HuH-7 (cell line): ENCODE results near the gene TMEM219.
A peak's percentile ranks its signal among the peaks of the same experiment; 100 is the strongest.

Experiments used
- DNase-seq: peaks from one replicate; pipeline ENCODE4 v3.0.0; 2011; ENCODE audit warnings: low spot score

Gene TMEM219

GRCh38 chr16:29995324-29995910 lies 33.5 kb downstream of the TMEM219 start, which contains the start of gene HIRIP3:
HIRIP3 (minus strand) TSS chr16:29995617; CDS start chr16:29995605, 12 bp downstream.
- peak; percentile 94 for DNase-seq

GRCh38 chr16:29995911-29996765 lies 34.3 kb downstream of the TMEM219 start, which contains the start of gene INO80E:
INO80E (plus strand) TSS chr16:29996241; CDS start chr16:29996311, 70 bp downstream.
- peak; percentile 99 for DNase-seq

GRCh38 chr16:29996766-29997250 lies 34.9 kb downstream of the TMEM219 start:
- no peak for DNase-seq

GRCh38 chr16:29999605-30000004 lies 37.7 kb downstream of the TMEM219 start:
- DNase-seq, result no peak

- DNase-seq, result no peak
Observed at GRCh38 chr16:30000735-30001631, 39.1 kb downstream of the TMEM219 start.

- DNase-seq, result no peak
Observed at GRCh38 chr16:30002614-30003346, 40.9 kb downstream of the TMEM219 start.

GRCh38 chr16:30003670-30004423 lies 42.0 kb downstream of the TMEM219 start:
- DNase-seq, result no peak

GRCh38 chr16:30004424-30004776 lies 42.5 kb downstream of the TMEM219 start:
- no peak for DNase-seq

- DNase-seq, result no peak
Observed at GRCh38 chr16:30004811-30005242, 42.9 kb downstream of the TMEM219 start.

- DNase-seq, result peak; percentile 96
Observed at GRCh38 chr16:30005341-30006094, 43.6 kb downstream of the TMEM219 start.

GRCh38 chr16:30006095-30006473 lies 44.2 kb downstream of the TMEM219 start:
- DNase-seq, result no peak

GRCh38 chr16:30006659-30007377 lies 44.9 kb downstream of the TMEM219 start:
- DNase-seq, result no peak

GRCh38 chr16:30007378-30007895 lies 45.6 kb downstream of the TMEM219 start:
- no peak for DNase-seq

GRCh38 chr16:30009085-30009862 lies 47.4 kb downstream of the TMEM219 start:
- DNase-seq, result no peak

GRCh38 chr16:30009990-30010843 lies 48.3 kb downstream of the TMEM219 start:
- DNase-seq, result no peak

GRCh38 chr16:30010844-30011713 lies 49.2 kb downstream of the TMEM219 start, which contains the start of gene DOC2A:
DOC2A (minus strand) TSS chr16:30011027; CDS start chr16:30010222, 805 bp downstream.
- no peak for DNase-seq
